Spleen (tissue), 7 donors: Measurements from ENCODE around the gene CAMTA1.

Source experiments
- POLR2A ChIP-seq, 3 donors: fragments of 450-650 bp; IDR thresholded peaks; one replicate each; pipeline ENCODE4 v1.5.1; 2017; ENCODE audit warnings: antibody characterized with exemption in 3 of 3, mild to moderate bottlenecking in 1 of 3
- POLR2AphosphoS5 ChIP-seq, 3 donors: sonication (generic); formaldehyde crosslinking; IDR thresholded peaks; one replicate each; pipeline ENCODE4 v1.5.1; 2017; ENCODE audit warnings: antibody characterized with exemption in 3 of 3
- TF ChIP-seq, protein P1 (sequence below), 11 experiments: fragments of 200-600 bp in 7 of 11; fragments of 450-650 bp in 4 of 11; sonication (generic) in 4 of 11; IDR thresholded peaks in 8 of 11; conservative IDR thresholded peaks in 3 of 11; 1 replicate in 7 of 11; 2 replicates in 4 of 11; pipeline versions ENCODE4 v1.4.0 to v1.8.0; 2016 to 2021; ENCODE audit warnings: antibody characterized with exemption in 11 of 11, inconsistent platforms in 4 of 11, mild to moderate bottlenecking in 1 of 11
- donor health status: DM: no; HTN: no; CAD: no; lungs with moderate emphysema.
- donor health status: DM: no; HTN: no; CAD: no.
- donor health status: DM: no; HTN: no; CAD: no.

DNA sequence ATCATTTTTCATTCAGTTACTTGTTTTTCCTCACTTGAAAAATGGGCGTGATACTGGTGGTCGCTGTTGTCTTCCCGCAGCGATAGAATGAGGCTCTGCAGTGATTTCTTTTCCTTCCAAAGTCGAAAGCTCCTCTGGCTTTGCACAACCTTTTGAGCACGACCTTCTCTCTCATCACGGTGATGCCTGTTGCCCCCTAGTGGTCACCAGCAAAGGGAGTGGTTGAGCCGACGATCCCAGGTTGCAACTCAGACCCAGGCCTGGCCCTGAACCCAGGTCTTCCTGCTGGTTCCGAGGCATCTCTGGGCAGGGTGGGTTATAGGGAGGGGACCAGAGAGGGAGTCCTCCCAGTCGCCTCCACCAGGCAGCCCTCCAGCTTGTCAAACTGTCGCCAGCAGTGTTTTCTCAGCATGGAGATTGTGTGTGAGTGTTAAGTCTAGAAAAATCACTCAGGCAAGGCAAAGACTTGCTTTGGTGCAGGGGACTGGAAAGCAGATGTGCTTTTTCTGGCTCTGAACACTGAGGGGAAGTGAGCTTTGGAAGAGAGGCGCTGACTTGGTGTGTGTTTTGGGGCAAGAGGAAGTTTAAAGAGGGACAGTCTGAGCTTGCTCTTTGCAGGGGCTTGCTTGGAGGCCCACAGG lies 285.3 kb downstream of the CAMTA1 start:
- TF ChIP-seq, protein P1, sequence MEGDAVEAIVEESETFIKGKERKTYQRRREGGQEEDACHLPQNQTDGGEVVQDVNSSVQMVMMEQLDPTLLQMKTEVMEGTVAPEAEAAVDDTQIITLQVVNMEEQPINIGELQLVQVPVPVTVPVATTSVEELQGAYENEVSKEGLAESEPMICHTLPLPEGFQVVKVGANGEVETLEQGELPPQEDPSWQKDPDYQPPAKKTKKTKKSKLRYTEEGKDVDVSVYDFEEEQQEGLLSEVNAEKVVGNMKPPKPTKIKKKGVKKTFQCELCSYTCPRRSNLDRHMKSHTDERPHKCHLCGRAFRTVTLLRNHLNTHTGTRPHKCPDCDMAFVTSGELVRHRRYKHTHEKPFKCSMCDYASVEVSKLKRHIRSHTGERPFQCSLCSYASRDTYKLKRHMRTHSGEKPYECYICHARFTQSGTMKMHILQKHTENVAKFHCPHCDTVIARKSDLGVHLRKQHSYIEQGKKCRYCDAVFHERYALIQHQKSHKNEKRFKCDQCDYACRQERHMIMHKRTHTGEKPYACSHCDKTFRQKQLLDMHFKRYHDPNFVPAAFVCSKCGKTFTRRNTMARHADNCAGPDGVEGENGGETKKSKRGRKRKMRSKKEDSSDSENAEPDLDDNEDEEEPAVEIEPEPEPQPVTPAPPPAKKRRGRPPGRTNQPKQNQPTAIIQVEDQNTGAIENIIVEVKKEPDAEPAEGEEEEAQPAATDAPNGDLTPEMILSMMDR (IDR thresholded peaks at IDR 0.05 in 8 of 11, conservative IDR thresholded peaks at IDR 0.05 in 3 of 11): peak; percentile 13 to 81 (median 69)
- TF ChIP-seq POLR2A (IDR thresholded peaks at IDR 0.05) (no peak), POLR2AphosphoS5 (IDR thresholded peaks at IDR 0.05) (no peak)
